Mesenchymal stem cell (in vitro differentiated cells and primary cell): ENCODE results near the gene TSPAN31.

Source experiments
- DNase-seq: peaks from one replicate; pipeline ENCODE4 v3.0.0-alpha.2; 2013
- H2AFZ ChIP-seq: one replicate; pipeline ENCODE4 v1.6.1; 2013; ENCODE audit warnings: low read depth, mild to moderate bottlenecking, control low read depth, inconsistent platforms, low read length, moderate library complexity
- H2AK5ac ChIP-seq: 2 replicates; pipeline ENCODE4 v1.6.1; 2013; ENCODE audit warnings: low read length, moderate library complexity, mild to moderate bottlenecking, inconsistent platforms; ENCODE audit not compliant: severe bottlenecking
- H2BK120ac ChIP-seq: one replicate; pipeline ENCODE4 v1.6.1; 2013; ENCODE audit warnings: low read depth, mild to moderate bottlenecking, inconsistent platforms, low read length, moderate library complexity
- H2BK12ac ChIP-seq, 2 experiments: one replicate each; pipeline ENCODE4 v1.6.1; 2013; ENCODE audit warnings: inconsistent platforms in 2 of 2, low read length in 2 of 2, mild to moderate bottlenecking in 2 of 2, moderate library complexity in 2 of 2, control low read depth in 1 of 2
- H2BK15ac ChIP-seq: one replicate; pipeline ENCODE4 v1.6.1; 2013; ENCODE audit warnings: mild to moderate bottlenecking, low read depth, inconsistent platforms; ENCODE audit not compliant: poor library complexity, severe bottlenecking
- H2BK5ac ChIP-seq: 2 replicates; pipeline ENCODE4 v1.6.1; 2013; ENCODE audit warnings: low read depth, mild to moderate bottlenecking, low read length, control low read depth, inconsistent platforms; ENCODE audit not compliant: poor library complexity, severe bottlenecking
- H3K14ac ChIP-seq, 2 experiments: one replicate each; pipeline ENCODE4 v1.6.1; 2013; ENCODE audit warnings: inconsistent platforms in 2 of 2, low read length in 2 of 2, control low read depth in 1 of 2, mild to moderate bottlenecking in 1 of 2, moderate library complexity in 1 of 2
- H3K18ac ChIP-seq, 2 experiments: one replicate each; pipeline ENCODE4 v1.6.1; 2013; ENCODE audit warnings: inconsistent platforms in 2 of 2, low read length in 2 of 2, control low read depth in 1 of 2, low read depth in 1 of 2, mild to moderate bottlenecking in 1 of 2
- H3K23ac ChIP-seq, 2 experiments: one replicate each; pipeline ENCODE4 v1.6.1; 2013; ENCODE audit warnings: inconsistent platforms in 2 of 2, low read length in 2 of 2, mild to moderate bottlenecking in 2 of 2, moderate library complexity in 2 of 2, control low read depth in 1 of 2
- H3K27ac ChIP-seq: 2 replicates; pipeline ENCODE4 v1.5.1; 2013; ENCODE audit warnings: mild to moderate bottlenecking, moderate library complexity, low read length, control low read depth, inconsistent platforms; ENCODE audit not compliant: poor library complexity, severe bottlenecking
- H3K27me3 ChIP-seq, 2 experiments: 2 replicates each; pipeline versions ENCODE4 v1.6.1 to v1.7.0; 2013; ENCODE audit warnings: low read length in 2 of 2, mild to moderate bottlenecking in 2 of 2, moderate library complexity in 2 of 2, control low read depth in 1 of 2, inconsistent platforms in 1 of 2; ENCODE audit not compliant: control insufficient read depth in 1 of 2, insufficient read depth in 1 of 2
- H3K36me3 ChIP-seq, 2 experiments: 2 replicates each; pipeline versions ENCODE4 v1.6.1 to v1.7.0; 2013; ENCODE audit warnings: low read length in 2 of 2, control low read depth in 1 of 2, inconsistent platforms in 1 of 2, low read depth in 1 of 2, mild to moderate bottlenecking in 1 of 2; ENCODE audit not compliant: insufficient read depth in 2 of 2, control insufficient read depth in 1 of 2
- H3K4ac ChIP-seq, 2 experiments: one replicate each; pipeline ENCODE4 v1.6.1; 2013; ENCODE audit warnings: inconsistent platforms in 2 of 2, low read length in 2 of 2, mild to moderate bottlenecking in 2 of 2, moderate library complexity in 2 of 2, control low read depth in 1 of 2, low read depth in 1 of 2
- H3K4me1 ChIP-seq: 2 replicates; pipeline ENCODE4 v1.6.1; 2013; ENCODE audit warnings: low read depth, low read length, control low read depth; ENCODE audit not compliant: control insufficient read depth, insufficient read depth
- H3K4me2 ChIP-seq: 2 replicates; pipeline ENCODE4 v1.6.1; 2013; ENCODE audit warnings: low read length, mild to moderate bottlenecking, inconsistent platforms; ENCODE audit not compliant: poor library complexity, severe bottlenecking
- H3K4me3 ChIP-seq, 2 experiments: 2 replicates each; pipeline versions ENCODE4 v1.5.1 to v1.7.0; 2013; ENCODE audit warnings: low read length in 2 of 2, mild to moderate bottlenecking in 2 of 2, control low read depth in 1 of 2, low read depth in 1 of 2; ENCODE audit not compliant: insufficient read depth in 1 of 2
- H3K79me1 ChIP-seq: replicated peaks from 2 replicates; pipeline ENCODE4 v1.6.1; 2013; ENCODE audit warnings: mild to moderate bottlenecking, control low read depth, low read length, inconsistent platforms; ENCODE audit not compliant: poor library complexity, severe bottlenecking
- H3K9ac ChIP-seq: 2 replicates; pipeline ENCODE4 v1.7.0; 2013; ENCODE audit warnings: mild to moderate bottlenecking, low read length, moderate library complexity
- H3K9me3 ChIP-seq: 2 replicates; pipeline ENCODE4 v1.7.0; 2013; ENCODE audit warnings: mild to moderate bottlenecking, low read length; ENCODE audit not compliant: control insufficient read depth
- H4K8ac ChIP-seq: one replicate; pipeline ENCODE4 v1.6.1; 2013; ENCODE audit warnings: inconsistent platforms, mild to moderate bottlenecking, low read length, moderate library complexity
- H4K91ac ChIP-seq: one replicate; pipeline ENCODE4 v1.6.1; 2013; ENCODE audit warnings: mild to moderate bottlenecking, low read length, inconsistent platforms
- WGBS: methylation state at CpG from one replicate; pipeline ENCODE4 v1.1.7; 2013; ENCODE audit warnings: mixed read lengths; 5-methylcytosine and 5-hydroxymethylcytosine counted together

The TSPAN31 gene

GRCh38 chr12:57765698-57766463 lies 21.0 kb downstream of the TSPAN31 start:
- Histone ChIP-seq H2BK15ac (no peak overlapping the region), H2BK120ac (no peak overlapping the region), H3K9me3 (no peaks in the 10 kb centered on the region), H2AK5ac (no peak overlapping the region), H3K4me2 (peak overlapping the region; percentile 59), H3K4me3 (peak overlapping the region; percentile 35 to 73), H2BK12ac (no peak overlapping the region), H3K36me3 (peaks cover 21 to 29% of the 10 kb centered on the region in 2 experiments), H3K9ac (peak overlapping the region; percentile 31), H3K4ac (no peak overlapping the region), H2BK5ac (no peak overlapping the region), H2AFZ (no peak overlapping the region), H3K27me3 (peaks cover 52 to 58% of the 10 kb centered on the region in 2 experiments), H3K27ac (no peak overlapping the region), H3K14ac (no peak overlapping the region), H3K79me1 (peaks cover 8% of the 10 kb centered on the region), H3K18ac (no peak overlapping the region), H4K91ac (no peak overlapping the region), H3K4me1 (peaks cover 27% of the 10 kb centered on the region), H3K23ac (peak overlapping the region in 1 of 2 experiments; percentile 71), H4K8ac (no peak overlapping the region)
- DNase-seq, result no peak
- WGBS, result 13% methylated on average over 37 of the region's 40 CpGs

GRCh38 chr12:57766464-57767304 lies 21.8 kb downstream of the TSPAN31 start, which contains the start of gene CYP27B1:
TSS of gene CYP27B1 (minus strand) at chr12:57767078. CDS start at chr12:57767041, 37 bp downstream.
- peaks cover 50 to 56% of the 10 kb centered on the region in 2 experiments for H3K27me3 ChIP-seq
- peak within 1 kb of the TSS in 1 of 2 experiments; percentile 25 for H2BK12ac ChIP-seq
- no peak within 1 kb of the TSS for H2BK120ac ChIP-seq
- H4K91ac ChIP-seq, result no peak within 1 kb of the TSS
- peak within 1 kb of the TSS in 1 of 2 experiments; percentile 60 for H3K23ac ChIP-seq
- H3K79me1 ChIP-seq, result peaks cover 9% of the 10 kb centered on the region
- H3K9ac ChIP-seq, result peak within 1 kb of the TSS; percentile 31
- no peak within 1 kb of the TSS for H3K14ac ChIP-seq
- H3K4me2 ChIP-seq, result peak within 1 kb of the TSS; percentile 50
- H3K18ac ChIP-seq, result peak within 1 kb of the TSS in 1 of 2 experiments; percentile 22
- H3K9me3 ChIP-seq, result no peaks in the 10 kb centered on the region
- peak within 1 kb of the TSS; percentile 20 for H2BK15ac ChIP-seq
- no peak within 1 kb of the TSS for H2AK5ac ChIP-seq
- peaks cover 32% of the 10 kb centered on the region for H3K4me1 ChIP-seq
- 4% methylated on average over 37 of the region's 38 CpGs for WGBS
- no peak for DNase-seq
- H3K27ac ChIP-seq, result no peak within 1 kb of the TSS
- no peak within 1 kb of the TSS for H2AFZ ChIP-seq
- peak within 1 kb of the TSS; percentile 3 to 73 for H3K4me3 ChIP-seq
- no peak within 1 kb of the TSS for H3K4ac ChIP-seq
- no peak within 1 kb of the TSS for H4K8ac ChIP-seq
- peaks cover 21 to 30% of the 10 kb centered on the region in 2 experiments for H3K36me3 ChIP-seq
- H2BK5ac ChIP-seq, result no peak within 1 kb of the TSS

GRCh38 chr12:57767305-57767698 lies 22.5 kb downstream of the TSPAN31 start:
- Histone ChIP-seq H3K4ac (no peak overlapping the region), H3K4me2 (no peak overlapping the region), H3K9ac (no peak overlapping the region), H3K27ac (no peak overlapping the region), H2AK5ac (no peak overlapping the region), H3K4me1 (peaks cover 32% of the 10 kb centered on the region), H2BK15ac (no peak overlapping the region), H2AFZ (no peak overlapping the region), H3K4me3 (no peak overlapping the region), H3K18ac (no peak overlapping the region), H3K9me3 (no peaks in the 10 kb centered on the region), H4K91ac (no peak overlapping the region), H3K14ac (no peak overlapping the region), H3K23ac (no peak overlapping the region), H3K27me3 (peaks cover 47 to 55% of the 10 kb centered on the region in 2 experiments), H4K8ac (no peak overlapping the region), H3K36me3 (peaks cover 21 to 30% of the 10 kb centered on the region in 2 experiments), H2BK120ac (no peak overlapping the region), H2BK12ac (no peak overlapping the region), H2BK5ac (no peak overlapping the region), H3K79me1 (peaks cover 9% of the 10 kb centered on the region)
- DNase-seq, result no peak

- H2BK12ac ChIP-seq, result no peak overlapping the region
- H2AFZ ChIP-seq, result no peak overlapping the region
- peaks cover 47 to 49% of the 10 kb centered on the region in 2 experiments for H3K27me3 ChIP-seq
- H3K18ac ChIP-seq, result no peak overlapping the region
- no peak overlapping the region for H3K27ac ChIP-seq
- peaks cover 10% of the 10 kb centered on the region for H3K79me1 ChIP-seq
- no peak overlapping the region for H3K4ac ChIP-seq
- peaks cover 32% of the 10 kb centered on the region for H3K4me1 ChIP-seq
- H3K9ac ChIP-seq, result no peak overlapping the region
- DNase-seq, result no peak
- no peak overlapping the region for H3K4me2 ChIP-seq
- no peak overlapping the region for H3K14ac ChIP-seq
- no peak overlapping the region for H2BK120ac ChIP-seq
- WGBS, result 97% methylated on average over 2 of the region's 3 CpGs
- no peak overlapping the region for H2BK15ac ChIP-seq
- no peaks in the 10 kb centered on the region for H3K9me3 ChIP-seq
- no peak overlapping the region for H4K91ac ChIP-seq
- H3K4me3 ChIP-seq, result no peak overlapping the region
- no peak overlapping the region for H4K8ac ChIP-seq
- peaks cover 21 to 30% of the 10 kb centered on the region in 2 experiments for H3K36me3 ChIP-seq
- H3K23ac ChIP-seq, result no peak overlapping the region
- no peak overlapping the region for H2BK5ac ChIP-seq
- H2AK5ac ChIP-seq, result no peak overlapping the region
Observed at GRCh38 chr12:57767876-57768275, 23.0 kb downstream of the TSPAN31 start.
